Stomach (tissue), 4 donors: ENCODE results near the gene SMIM36.

Source experiments
- CTCF ChIP-seq, 7 experiments: fragments of 450-650 bp in 4 of 7; fragments of 200-600 bp in 3 of 7; sonication (generic) in 3 of 7; IDR thresholded peaks; one replicate each; pipeline ENCODE4 v1.5.1; 2016 to 2019; ENCODE audit warnings: antibody characterized with exemption in 7 of 7, control low read depth in 2 of 7, mild to moderate bottlenecking in 1 of 7
- POLR2A ChIP-seq, 4 donors: fragments of 450-650 bp; IDR thresholded peaks; one replicate each; pipeline ENCODE4 v1.6.1; 2016; ENCODE audit warnings: antibody characterized with exemption in 4 of 4, control low read depth in 2 of 4, mild to moderate bottlenecking in 1 of 4, moderate library complexity in 1 of 4

GRCh38 chr17:55478971-55479370, 32.3 kb downstream of the SMIM36 start:
- TF ChIP-seq CTCF (IDR thresholded peaks at IDR 0.05) (no peak), POLR2A (IDR thresholded peaks at IDR 0.05) (no peak)
